Natural killer cell treated with Interleukin-12 subunit alpha and Interleukin-12 subunit beta and Interleukin-15 and Interleukin-18, amount 100 ng/mL, for 72 hours (primary cell): ENCODE results near the gene SKIC2. TPM values are rescaled to one million over a fixed set of nuclear protein-coding genes. Genes with fewer than 3 reads are reported as not detected.
"Not testable (repeated sequence)": the region's sequence is repeated elsewhere in the genome, so short reads cannot be mapped to it uniquely, and the experiment has no call there.

ENCODE experiments used
- ATAC-seq, 2 donors: fragments of 150-1000 bp; cut with Tn5 transposase in 1 of 2; sonication (Bioruptor Pico), chemical (Tn5 transposase) in 1 of 2; 2 replicates each; pipeline ENCODE4 v1.10.0; 2021
- DNase-seq: peaks from one replicate; pipeline ENCODE4 v3.0.0; 2022; ENCODE audit warnings: low spot score
- H3K27ac Mint-ChIP-seq, 2 donors: 1 replicate in 1 of 2; 2 replicates in 1 of 2; pipeline ENCODE4 v1.8.0; 2022; ENCODE audit warnings: mixed read lengths in 2 of 2, mild to moderate bottlenecking in 1 of 2, moderate library complexity in 1 of 2
- H3K27me3 Mint-ChIP-seq, 2 donors: 1 replicate in 1 of 2; 2 replicates in 1 of 2; pipeline ENCODE4 v1.8.0; 2022; ENCODE audit warnings: mixed read lengths in 2 of 2
- H3K36me3 Mint-ChIP-seq: one replicate; pipeline ENCODE4 v1.8.0; 2022; ENCODE audit warnings: mixed read lengths
- H3K4me1 Mint-ChIP-seq, 2 donors: 1 replicate in 1 of 2; 2 replicates in 1 of 2; pipeline ENCODE4 v1.8.0; 2022; ENCODE audit warnings: low read depth in 2 of 2, mixed read lengths in 2 of 2, mild to moderate bottlenecking in 1 of 2
- H3K4me3 Mint-ChIP-seq: one replicate; pipeline ENCODE4 v1.8.0; 2022; ENCODE audit warnings: mixed read lengths
- H3K9me3 Mint-ChIP-seq: 2 replicates; pipeline ENCODE4 v1.8.0; 2022; ENCODE audit warnings: mixed read lengths
- total RNA-seq, 2 donors: library from RNA; stranded (reverse); gene quantifications; one replicate each; pipeline ENCODE4 v1.2.3, GENCODE V29; 2022

Gene SKIC2
- total RNA-seq, 2 donors from 2014 or later = 103 to 164 TPM

DNA sequence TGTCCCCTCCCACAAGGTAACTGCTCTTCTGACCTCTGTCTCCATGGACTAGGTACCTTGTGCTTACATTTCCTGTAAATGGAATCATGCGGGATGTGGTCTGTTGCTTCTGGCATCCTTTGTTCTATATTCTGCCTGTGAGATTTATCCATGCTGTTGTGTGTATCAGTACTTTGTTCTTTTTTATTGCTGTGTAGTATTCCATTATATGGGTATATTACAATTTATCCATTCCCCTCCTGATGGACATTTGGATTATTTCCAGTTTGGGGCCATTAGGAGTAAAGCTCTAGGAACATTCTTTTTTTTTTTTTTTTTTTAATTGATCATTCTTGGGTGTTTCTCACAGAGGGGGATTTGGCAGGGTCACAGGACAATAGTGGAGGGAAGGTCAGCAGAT, 28.0 kb upstream of the SKIC2 start:
- DNase-seq (no peak), ATAC-seq (no peak)
- H3K36me3 Mint-ChIP-seq = no peaks in the 10 kb centered on the region
- H3K27ac Mint-ChIP-seq = no peak overlapping the region
- H3K27me3 Mint-ChIP-seq = peaks cover 0 to 7% of the 10 kb centered on the region in 2 donors
- H3K9me3 Mint-ChIP-seq = no peaks in the 10 kb centered on the region
- H3K4me1 Mint-ChIP-seq = no peaks in the 10 kb centered on the region
- H3K4me3 Mint-ChIP-seq = no peak overlapping the region

GRCh38 chr6:31932137-31932536, 26.8 kb upstream of the SKIC2 start:
- not testable (repeated sequence) for H3K27ac Mint-ChIP-seq

GRCh38 chr6:31933537-31933936, 25.4 kb upstream of the SKIC2 start:
- ATAC-seq = no peak
- H3K27ac Mint-ChIP-seq = no peak overlapping the region
- no peak overlapping the region for H3K4me3 Mint-ChIP-seq
- no peak for DNase-seq
- H3K4me1 Mint-ChIP-seq = no peaks in the 10 kb centered on the region
- peaks cover 0 to 2% of the 10 kb centered on the region in 2 donors for H3K27me3 Mint-ChIP-seq
- no peaks in the 10 kb centered on the region for H3K36me3 Mint-ChIP-seq
- H3K9me3 Mint-ChIP-seq = no peaks in the 10 kb centered on the region

More at GRCh38 chr6:31932137-31932536, 26.8 kb upstream of the SKIC2 start:
- H3K36me3 Mint-ChIP-seq, H3K27me3 Mint-ChIP-seq, H3K4me1 Mint-ChIP-seq, H3K4me3 Mint-ChIP-seq, DNase-seq, ATAC-seq, H3K9me3 Mint-ChIP-seq: not testable (repeated sequence)

GRCh38 chr6:31935021-31935420, 24.0 kb upstream of the SKIC2 start:
- H3K9me3 Mint-ChIP-seq = no peaks in the 10 kb centered on the region
- H3K27me3 Mint-ChIP-seq = peaks cover 0 to 2% of the 10 kb centered on the region in 2 donors
- ATAC-seq (no peak), DNase-seq (no peak)
- H3K4me3 Mint-ChIP-seq = no peak overlapping the region
- H3K36me3 Mint-ChIP-seq = no peaks in the 10 kb centered on the region
- H3K27ac Mint-ChIP-seq = no peak overlapping the region
- no peaks in the 10 kb centered on the region for H3K4me1 Mint-ChIP-seq

GRCh38 chr6:31935823-31936222, 23.2 kb upstream of the SKIC2 start:
- Mint-ChIP-seq H3K27me3 (peaks cover 0 to 4% of the 10 kb centered on the region in 2 donors), H3K9me3 (no peaks in the 10 kb centered on the region), H3K36me3 (no peaks in the 10 kb centered on the region), H3K4me3 (no peak overlapping the region), H3K4me1 (no peaks in the 10 kb centered on the region), H3K27ac (no peak overlapping the region)
- ATAC-seq = no peak
- no peak for DNase-seq

GRCh38 chr6:31940256-31940664, 18.7 kb upstream of the SKIC2 start:
- H3K9me3 Mint-ChIP-seq = no peaks in the 10 kb centered on the region
- no peak for DNase-seq
- no peak overlapping the region for H3K4me3 Mint-ChIP-seq
- no peak for ATAC-seq
- H3K27me3 Mint-ChIP-seq = peaks cover 12 to 14% of the 10 kb centered on the region in 2 donors
- H3K4me1 Mint-ChIP-seq = peaks cover 0 to under 1% of the 10 kb centered on the region in 2 donors
- H3K36me3 Mint-ChIP-seq = no peaks in the 10 kb centered on the region
- H3K27ac Mint-ChIP-seq = no peak overlapping the region

DNA sequence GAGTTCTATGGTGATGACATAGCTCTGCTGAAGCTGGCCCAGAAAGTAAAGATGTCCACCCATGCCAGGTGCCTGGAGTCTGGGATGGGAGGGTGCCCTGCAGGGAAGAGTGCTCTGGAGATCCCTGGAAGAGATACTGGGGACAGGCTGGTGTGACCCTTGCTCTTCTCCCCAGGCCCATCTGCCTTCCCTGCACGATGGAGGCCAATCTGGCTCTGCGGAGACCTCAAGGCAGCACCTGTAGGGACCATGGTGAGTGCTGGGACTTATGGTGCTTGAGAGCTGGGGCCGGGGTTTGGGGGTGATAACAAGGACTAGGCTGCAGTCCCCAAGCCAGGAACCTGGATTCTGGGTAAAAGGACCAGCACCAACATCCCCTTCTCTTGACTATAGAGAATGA, 15.2 kb upstream of the SKIC2 start:
- DNase-seq = no peak
- H3K27ac Mint-ChIP-seq = no peak overlapping the region
- H3K4me3 Mint-ChIP-seq = no peak overlapping the region
- no peaks in the 10 kb centered on the region for H3K9me3 Mint-ChIP-seq
- peaks cover 18 to 23% of the 10 kb centered on the region in 2 donors for H3K27me3 Mint-ChIP-seq
- H3K4me1 Mint-ChIP-seq = peaks cover 5 to 8% of the 10 kb centered on the region in 2 donors
- no peaks in the 10 kb centered on the region for H3K36me3 Mint-ChIP-seq
- no peak for ATAC-seq

DNA sequence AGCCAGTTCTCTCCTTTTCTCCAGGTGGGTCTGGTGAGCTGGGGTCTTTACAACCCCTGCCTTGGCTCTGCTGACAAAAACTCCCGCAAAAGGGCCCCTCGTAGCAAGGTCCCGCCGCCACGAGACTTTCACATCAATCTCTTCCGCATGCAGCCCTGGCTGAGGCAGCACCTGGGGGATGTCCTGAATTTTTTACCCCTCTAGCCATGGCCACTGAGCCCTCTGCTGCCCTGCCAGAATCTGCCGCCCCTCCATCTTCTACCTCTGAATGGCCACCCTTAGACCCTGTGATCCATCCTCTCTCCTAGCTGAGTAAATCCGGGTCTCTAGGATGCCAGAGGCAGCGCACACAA, 13.8 kb upstream of the SKIC2 start:
- DNase-seq (no peak), ATAC-seq (no peak)
- Mint-ChIP-seq H3K27me3 (peaks cover 18 to 23% of the 10 kb centered on the region in 2 donors), H3K36me3 (no peaks in the 10 kb centered on the region), H3K27ac (peak overlapping the region in 1 of 2 donors; percentile 23), H3K4me1 (peaks cover 5 to 8% of the 10 kb centered on the region in 2 donors), H3K9me3 (no peaks in the 10 kb centered on the region), H3K4me3 (no peak overlapping the region)

DNA sequence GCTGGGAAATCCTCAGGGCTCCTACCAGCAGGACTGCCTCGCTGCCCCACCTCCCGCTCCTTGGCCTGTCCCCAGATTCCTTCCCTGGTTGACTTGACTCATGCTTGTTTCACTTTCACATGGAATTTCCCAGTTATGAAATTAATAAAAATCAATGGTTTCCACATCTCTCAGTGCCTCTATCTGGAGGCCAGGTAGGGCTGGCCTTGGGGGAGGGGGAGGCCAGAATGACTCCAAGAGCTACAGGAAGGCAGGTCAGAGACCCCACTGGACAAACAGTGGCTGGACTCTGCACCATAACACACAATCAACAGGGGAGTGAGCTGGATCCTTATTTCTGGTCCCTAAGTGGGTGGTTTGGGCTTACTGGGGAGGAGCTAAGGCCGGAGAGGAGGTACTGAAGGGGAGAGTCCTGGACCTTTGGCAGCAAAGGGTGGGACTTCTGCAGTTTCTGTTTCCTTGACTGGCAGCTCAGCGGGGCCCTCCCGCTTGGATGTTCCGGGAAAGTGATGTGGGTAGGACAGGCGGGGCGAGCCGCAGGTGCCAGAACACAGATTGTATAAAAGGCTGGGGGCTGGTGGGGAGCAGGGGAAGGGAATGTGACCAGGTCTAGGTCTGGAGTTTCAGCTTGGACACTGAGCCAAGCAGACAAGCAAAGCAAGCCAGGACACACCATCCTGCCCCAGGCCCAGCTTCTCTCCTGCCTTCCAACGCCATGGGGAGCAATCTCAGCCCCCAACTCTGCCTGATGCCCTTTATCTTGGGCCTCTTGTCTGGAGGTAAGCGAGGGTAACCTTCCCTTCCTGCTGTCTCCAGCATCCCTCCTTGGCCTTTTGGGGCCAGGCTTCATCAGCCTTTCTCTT, 13.2 kb upstream of the SKIC2 start, which contains the start of gene CFB:
TSS of gene CFB (plus strand) at position 589 of the 863 bp plus-strand sequence. CDS start at position 716, 127 bp downstream.
- Mint-ChIP-seq H3K27me3 (peaks cover 18 to 20% of the 10 kb centered on the region in 2 donors), H3K27ac (peak within 1 kb of the TSS in 1 of 2 donors; percentile 23), H3K4me3 (no peak within 1 kb of the TSS), H3K9me3 (no peaks in the 10 kb centered on the region), H3K36me3 (no peaks in the 10 kb centered on the region), H3K4me1 (peaks cover 5 to 8% of the 10 kb centered on the region in 2 donors)
- no peak for DNase-seq
- ATAC-seq = peak in 1 of 2 donors; percentile 57

DNA sequence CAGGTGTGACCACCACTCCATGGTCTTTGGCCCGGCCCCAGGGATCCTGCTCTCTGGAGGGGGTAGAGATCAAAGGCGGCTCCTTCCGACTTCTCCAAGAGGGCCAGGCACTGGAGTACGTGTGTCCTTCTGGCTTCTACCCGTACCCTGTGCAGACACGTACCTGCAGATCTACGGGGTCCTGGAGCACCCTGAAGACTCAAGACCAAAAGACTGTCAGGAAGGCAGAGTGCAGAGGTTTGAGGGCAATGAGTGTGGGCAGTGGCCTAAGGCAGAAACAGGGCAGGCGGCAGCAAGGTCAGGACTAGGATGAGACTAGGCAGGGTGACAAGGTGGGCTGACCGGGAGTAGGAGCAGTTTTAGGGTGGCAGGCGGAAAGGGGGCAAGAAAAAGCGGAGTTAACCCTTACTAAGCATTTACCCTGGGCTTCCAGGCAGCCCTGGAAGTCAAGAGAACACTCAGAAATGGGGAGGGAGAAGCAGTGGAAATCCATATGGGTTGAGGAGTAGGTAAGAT, 12.5 kb upstream of the SKIC2 start:
- H3K27me3 Mint-ChIP-seq = peaks cover 18 to 20% of the 10 kb centered on the region in 2 donors
- H3K9me3 Mint-ChIP-seq = no peaks in the 10 kb centered on the region
- H3K27ac Mint-ChIP-seq = no peak overlapping the region
- no peaks in the 10 kb centered on the region for H3K36me3 Mint-ChIP-seq
- no peak overlapping the region for H3K4me3 Mint-ChIP-seq
- DNase-seq = no peak
- peaks cover 5 to 8% of the 10 kb centered on the region in 2 donors for H3K4me1 Mint-ChIP-seq
- peak in 1 of 2 donors; percentile 8 for ATAC-seq

- no peak overlapping the region for H3K4me3 Mint-ChIP-seq
- H3K9me3 Mint-ChIP-seq = no peaks in the 10 kb centered on the region
- H3K27ac Mint-ChIP-seq = no peak overlapping the region
- DNase-seq = no peak
- peaks cover 15 to 18% of the 10 kb centered on the region in 2 donors for H3K27me3 Mint-ChIP-seq
- H3K36me3 Mint-ChIP-seq = no peaks in the 10 kb centered on the region
- ATAC-seq = no peak
- H3K4me1 Mint-ChIP-seq = peaks cover 5 to 8% of the 10 kb centered on the region in 2 donors
Measured at GRCh38 chr6:31947070-31947675, 11.8 kb upstream of the SKIC2 start.

DNA sequence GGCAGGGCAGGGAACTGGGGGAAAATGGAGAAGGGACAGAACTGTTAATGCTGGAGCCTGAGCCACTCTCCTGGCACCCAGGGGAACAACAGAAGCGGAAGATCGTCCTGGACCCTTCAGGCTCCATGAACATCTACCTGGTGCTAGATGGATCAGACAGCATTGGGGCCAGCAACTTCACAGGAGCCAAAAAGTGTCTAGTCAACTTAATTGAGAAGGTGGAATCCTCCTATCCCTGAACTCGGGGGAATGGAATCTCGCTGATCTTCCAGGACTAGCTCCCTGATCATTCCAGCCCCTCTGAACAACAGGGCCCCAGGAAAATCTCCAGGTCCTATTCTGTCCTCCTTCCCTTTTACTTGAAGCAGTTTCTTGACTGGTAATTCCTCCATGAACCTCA, 11.1 kb upstream of the SKIC2 start:
- no peaks in the 10 kb centered on the region for H3K9me3 Mint-ChIP-seq
- DNase-seq = no peak
- H3K27ac Mint-ChIP-seq = no peak overlapping the region
- peaks cover 5 to 8% of the 10 kb centered on the region in 2 donors for H3K4me1 Mint-ChIP-seq
- H3K27me3 Mint-ChIP-seq = peaks cover 9 to 12% of the 10 kb centered on the region in 2 donors
- peaks cover under 1% of the 10 kb centered on the region for H3K36me3 Mint-ChIP-seq
- no peak for ATAC-seq
- no peak overlapping the region for H3K4me3 Mint-ChIP-seq

- Mint-ChIP-seq H3K9me3 (no peaks in the 10 kb centered on the region), H3K27ac (no peak overlapping the region)
- DNase-seq = no peak
Measured at GRCh38 chr6:31948306-31948705, 10.7 kb upstream of the SKIC2 start.

More at GRCh38 chr6:31948306-31948705, 10.7 kb upstream of the SKIC2 start:
- Mint-ChIP-seq H3K4me3 (no peak overlapping the region), H3K36me3 (peaks cover 5% of the 10 kb centered on the region), H3K4me1 (peaks cover 5 to 8% of the 10 kb centered on the region in 2 donors), H3K27me3 (peaks cover 8 to 12% of the 10 kb centered on the region in 2 donors)
- no peak for ATAC-seq
